GM13976 (cell line): ENCODE results near the gene LRP11.
"Not testable (repeated sequence)": the region's sequence is repeated elsewhere in the genome, so short reads cannot be mapped to it uniquely, and the experiment has no call there.

Source experiments
- DNase-seq: peaks from one replicate; pipeline ENCODE4 v3.0.0; 2012; ENCODE audit warnings: low spot score
- CTCF ChIP-seq: IDR thresholded peaks from 2 replicates; pipeline ENCODE4 v1.5.1; 2012; ENCODE audit warnings: borderline replicate concordance, mild to moderate bottlenecking; ENCODE audit not compliant: insufficient read depth; ENCODE audit errors: extremely low read depth, missing control alignments, control extremely low read depth
- in situ Hi-C: fragments of 300-500 bp; cut with MboI; formaldehyde crosslinking; loops from one replicate; pipeline ENCODE4 v1.12.0; 2022; ENCODE audit warnings: low sequenced_read_pairs, mixed read lengths, inconsistent platforms; ENCODE audit not compliant: unreplicated experiment

LRP11 gene

GRCh38 chr6:149869275-149869892, 5.2 kb upstream of the LRP11 start:
- no peak for DNase-seq
- in situ Hi-C loops, result no loop called here
- TF ChIP-seq CTCF, result no peak

- no peak for TF ChIP-seq CTCF
- in situ Hi-C loops, result no loop called here
- DNase-seq, result no peak
Measured at GRCh38 chr6:149867876-149868640, 3.9 kb upstream of the LRP11 start.

GRCh38 chr6:149864578-149865535, 698 bp upstream of the LRP11 start:
- in situ Hi-C loops, result no loop called here
- TF ChIP-seq CTCF, result peak; percentile 62
- peak; percentile 72 for DNase-seq

- in situ Hi-C loops, result no loop called here
- no peak for TF ChIP-seq CTCF
- DNase-seq, result peak; percentile 64
Measured at GRCh38 chr6:149862922-149863697, 1.0 kb downstream of the LRP11 start.

GRCh38 chr6:149862424-149862738, 1.8 kb downstream of the LRP11 start:
- in situ Hi-C loops, DNase-seq: not testable (repeated sequence)

GRCh38 chr6:149861603-149862423, 2.3 kb downstream of the LRP11 start:
- TF ChIP-seq CTCF, result no peak
- in situ Hi-C loops, result no loop called here
- DNase-seq, result no peak
